Testis (tissue), 3 donors: ENCODE measurements around the gene IKBIP. TPM values are rescaled to one million over a fixed set of nuclear protein-coding genes. Genes with fewer than 3 reads are reported as not detected.
"Not testable (repeated sequence)": the region's sequence is repeated elsewhere in the genome, so short reads cannot be mapped to it uniquely, and the experiment has no call there.

ENCODE experiments used
- DNase-seq: peaks from one replicate; pipeline ENCODE4 v3.0.0-alpha.2; 2019
- H3K27ac ChIP-seq, 2 donors: fragments of 200-600 bp; sonication (generic); one replicate each; pipeline ENCODE4 v1.5.1; 2019
- H3K27me3 ChIP-seq: fragments of 200-600 bp; sonication (generic); one replicate; pipeline ENCODE4 v1.5.1; 2019
- H3K36me3 ChIP-seq: fragments of 200-600 bp; sonication (generic); one replicate; pipeline ENCODE4 v1.5.1; 2017; ENCODE audit warnings: low read depth; ENCODE audit errors: missing control alignments
- H3K4me1 ChIP-seq: fragments of 200-600 bp; sonication (generic); one replicate; pipeline ENCODE4 v1.5.1; 2019
- H3K4me3 ChIP-seq, 2 donors: fragments of 200-600 bp; sonication (generic); one replicate each; pipeline ENCODE4 v1.5.1; 2017 to 2019
- H3K9me3 ChIP-seq: fragments of 200-600 bp; sonication (generic); one replicate; pipeline ENCODE4 v1.5.1; 2017
- CTCF ChIP-seq, 3 experiments: fragments of 450-650 bp in 2 of 3; fragments of 200-600 bp in 1 of 3; sonication (generic) in 1 of 3; IDR thresholded peaks; one replicate each; pipeline ENCODE4 v1.5.1; 2016 to 2019; ENCODE audit warnings: antibody characterized with exemption in 3 of 3, mild to moderate bottlenecking in 2 of 3, moderate library complexity in 1 of 3
- POLR2A ChIP-seq: fragments of 450-650 bp; IDR thresholded peaks from one replicate; pipeline ENCODE4 v1.6.1; 2017; ENCODE audit warnings: antibody characterized with exemption, mild to moderate bottlenecking, moderate library complexity
- WGBS, 2 donors: methylation state at CpG; one replicate each; pipeline ENCODE4 v1.1.5; 2018; 5-methylcytosine and 5-hydroxymethylcytosine counted together
- intact Hi-C: fragments of 100-400 bp; cut with DNase I; formaldehyde crosslinking; loops from one replicate; pipeline ENCODE4 v1.15.1; 2023; ENCODE audit warnings: low total_unique reads
- polyA plus RNA-seq: library from polyadenylated mRNA; stranded (reverse); fragments of 350-450 nt; fragmentation: Illumina TruSeq; extraction: RNeasy Lipid Tissue Mini Kit (QIAGEN cat#74804); gene quantifications from one replicate; pipeline ENCODE4 v1.2.3, GENCODE V29; 2014; ENCODE audit warnings: low read depth, low replicate concordance; ENCODE audit not compliant: insufficient read depth
- total RNA-seq, 2 donors: library from RNA; depleted of rRNA; stranded (reverse); fragments of >200 nt; gene quantifications; one replicate each; pipeline ENCODE4 v1.2.3, GENCODE V29; 2016

The IKBIP gene
- total and polyA plus RNA-seq, 3 donors from 2014 or later = 3.7 to 7.7 (median 7.4) TPM

- intact Hi-C loops = loop anchor here (2.0 kb wide), 1 partner anchor 52 kb away; the partner anchor contains the start of gene SLC25A3
- WGBS, 2 donors = 0% methylated on average over 2 to 19 of the region's 20 CpGs
- no peak for DNase-seq
- H3K27ac ChIP-seq = peak overlapping the region; percentile 88 to 89
- H3K4me1 ChIP-seq = peaks cover 4% of the 10 kb centered on the region
- H3K4me3 ChIP-seq = peak overlapping the region; percentile 87 to 90
- TF ChIP-seq POLR2A = no peak
- no peak for TF ChIP-seq CTCF (IDR thresholded peaks at IDR 0.05)
- no peaks in the 10 kb centered on the region for H3K36me3 ChIP-seq
- no peaks in the 10 kb centered on the region for H3K9me3 ChIP-seq
- no peaks in the 10 kb centered on the region for H3K27me3 ChIP-seq
Observed at GRCh38 chr12:98644433-98644711, 216 bp downstream of the IKBIP start.

GRCh38 chr12:98642801-98643200 lies 1.8 kb downstream of the IKBIP start:
- intact Hi-C loops, H3K36me3 ChIP-seq, H3K27me3 ChIP-seq, H3K9me3 ChIP-seq, DNase-seq, H3K27ac ChIP-seq, H3K4me3 ChIP-seq, H3K4me1 ChIP-seq: not testable (repeated sequence)
- WGBS, 2 donors = 91 to 100% methylated on average over 5 of the region's 5 CpGs

GRCh38 chr12:98639491-98639890 lies 5.1 kb downstream of the IKBIP start:
- intact Hi-C loops = no loop called here
- TF ChIP-seq POLR2A = no peak
- TF ChIP-seq CTCF (IDR thresholded peaks at IDR 0.05) = no peak
- WGBS, 2 donors = 86 to 87% methylated on average over 3 of the region's 3 CpGs
- Histone ChIP-seq H3K27me3 (no peaks in the 10 kb centered on the region), H3K9me3 (no peaks in the 10 kb centered on the region), H3K27ac (no peak overlapping the region), H3K4me1 (peaks cover 4% of the 10 kb centered on the region), H3K36me3 (no peaks in the 10 kb centered on the region), H3K4me3 (no peak overlapping the region)
- no peak for DNase-seq

- Histone ChIP-seq H3K36me3 (no peaks in the 10 kb centered on the region), H3K4me1 (no peaks in the 10 kb centered on the region), H3K4me3 (no peak overlapping the region), H3K9me3 (no peaks in the 10 kb centered on the region), H3K27me3 (no peaks in the 10 kb centered on the region), H3K27ac (no peak overlapping the region)
- TF ChIP-seq POLR2A (no peak), CTCF (IDR thresholded peaks at IDR 0.05) (no peak)
- DNase-seq = no peak
- intact Hi-C loops = no loop called here
- 90 to 95% methylated on average over 2 of the region's 2 CpGs for WGBS, 2 donors
Observed at GRCh38 chr12:98638009-98638408, 6.6 kb downstream of the IKBIP start.

- WGBS, 2 donors = 80 to 83% methylated on average over 2 of the region's 2 CpGs
- Histone ChIP-seq H3K4me3 (no peak overlapping the region), H3K27ac (no peak overlapping the region), H3K27me3 (no peaks in the 10 kb centered on the region), H3K36me3 (no peaks in the 10 kb centered on the region), H3K4me1 (no peaks in the 10 kb centered on the region), H3K9me3 (no peaks in the 10 kb centered on the region)
- no peak for TF ChIP-seq POLR2A
- no peak for TF ChIP-seq CTCF (IDR thresholded peaks at IDR 0.05)
- DNase-seq = no peak
- intact Hi-C loops = no loop called here
Observed at GRCh38 chr12:98637068-98637467, 7.5 kb downstream of the IKBIP start.
